OCI-LY1 (cell line): Measurements from ENCODE around the gene HELZ2.

Experiments used
- CTCF ChIP-seq: fragments of 200-600 bp; sonication (generic), shearing (Covaris generic); IDR thresholded peaks from 2 replicates; pipeline ENCODE4 v1.5.1; 2017; ENCODE audit warnings: mild to moderate bottlenecking, antibody characterized with exemption, low read length, moderate library complexity, mixed read lengths
- EZH2 ChIP-seq: fragments of 200-600 bp; sonication (generic), shearing (Covaris generic); IDR thresholded peaks from 2 replicates; pipeline ENCODE4 v1.8.0; 2017; ENCODE audit warnings: borderline replicate concordance, mixed run types, mild to moderate bottlenecking, antibody characterized with exemption, low read length, moderate library complexity, mixed read lengths

- no peak for TF ChIP-seq EZH2
- no peak for TF ChIP-seq CTCF
These were observed 40.1 kb downstream of the HELZ2 start for GRCh38 chr20:63533871-63534393.
